Measurements from ENCODE around the gene LPCAT3.

DNA sequence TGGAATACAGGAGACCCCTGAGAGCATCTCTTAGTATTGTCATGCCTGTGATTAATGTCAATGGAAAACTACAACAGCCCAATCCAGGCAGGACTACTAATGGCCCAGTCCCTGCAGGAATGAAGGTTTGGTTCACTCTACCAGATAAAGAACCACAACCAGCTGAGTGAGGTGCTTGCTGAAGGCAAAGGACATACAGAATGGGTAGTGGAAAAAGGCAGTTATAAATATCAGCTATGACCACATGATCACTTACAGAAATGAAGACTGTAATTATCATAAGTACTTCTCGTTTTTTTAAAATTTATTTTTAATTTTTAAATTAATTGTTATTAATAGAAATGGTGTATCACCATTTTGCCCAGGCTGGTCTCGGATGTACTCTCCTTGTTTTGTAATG is 17.2 kb upstream of the LPCAT3 start:
- TF ChIP-seq, protein P1, sequence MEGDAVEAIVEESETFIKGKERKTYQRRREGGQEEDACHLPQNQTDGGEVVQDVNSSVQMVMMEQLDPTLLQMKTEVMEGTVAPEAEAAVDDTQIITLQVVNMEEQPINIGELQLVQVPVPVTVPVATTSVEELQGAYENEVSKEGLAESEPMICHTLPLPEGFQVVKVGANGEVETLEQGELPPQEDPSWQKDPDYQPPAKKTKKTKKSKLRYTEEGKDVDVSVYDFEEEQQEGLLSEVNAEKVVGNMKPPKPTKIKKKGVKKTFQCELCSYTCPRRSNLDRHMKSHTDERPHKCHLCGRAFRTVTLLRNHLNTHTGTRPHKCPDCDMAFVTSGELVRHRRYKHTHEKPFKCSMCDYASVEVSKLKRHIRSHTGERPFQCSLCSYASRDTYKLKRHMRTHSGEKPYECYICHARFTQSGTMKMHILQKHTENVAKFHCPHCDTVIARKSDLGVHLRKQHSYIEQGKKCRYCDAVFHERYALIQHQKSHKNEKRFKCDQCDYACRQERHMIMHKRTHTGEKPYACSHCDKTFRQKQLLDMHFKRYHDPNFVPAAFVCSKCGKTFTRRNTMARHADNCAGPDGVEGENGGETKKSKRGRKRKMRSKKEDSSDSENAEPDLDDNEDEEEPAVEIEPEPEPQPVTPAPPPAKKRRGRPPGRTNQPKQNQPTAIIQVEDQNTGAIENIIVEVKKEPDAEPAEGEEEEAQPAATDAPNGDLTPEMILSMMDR (IDR thresholded peaks at IDR 0.05), result no peak
- TF ChIP-seq POLR2A (IDR thresholded peaks at IDR 0.05), result no peak
